ENCODE measurements around the gene C8B. TPM values are rescaled to one million over a fixed set of nuclear protein-coding genes. Genes with fewer than 3 reads are reported as not detected.

C8B gene
- total and polyA plus RNA-seq, 2 of the 13 experiments (the other 11 are each of a cell fraction or from before 2014, with no cell fraction given): 8.4 to 11.3 TPM

DNA sequence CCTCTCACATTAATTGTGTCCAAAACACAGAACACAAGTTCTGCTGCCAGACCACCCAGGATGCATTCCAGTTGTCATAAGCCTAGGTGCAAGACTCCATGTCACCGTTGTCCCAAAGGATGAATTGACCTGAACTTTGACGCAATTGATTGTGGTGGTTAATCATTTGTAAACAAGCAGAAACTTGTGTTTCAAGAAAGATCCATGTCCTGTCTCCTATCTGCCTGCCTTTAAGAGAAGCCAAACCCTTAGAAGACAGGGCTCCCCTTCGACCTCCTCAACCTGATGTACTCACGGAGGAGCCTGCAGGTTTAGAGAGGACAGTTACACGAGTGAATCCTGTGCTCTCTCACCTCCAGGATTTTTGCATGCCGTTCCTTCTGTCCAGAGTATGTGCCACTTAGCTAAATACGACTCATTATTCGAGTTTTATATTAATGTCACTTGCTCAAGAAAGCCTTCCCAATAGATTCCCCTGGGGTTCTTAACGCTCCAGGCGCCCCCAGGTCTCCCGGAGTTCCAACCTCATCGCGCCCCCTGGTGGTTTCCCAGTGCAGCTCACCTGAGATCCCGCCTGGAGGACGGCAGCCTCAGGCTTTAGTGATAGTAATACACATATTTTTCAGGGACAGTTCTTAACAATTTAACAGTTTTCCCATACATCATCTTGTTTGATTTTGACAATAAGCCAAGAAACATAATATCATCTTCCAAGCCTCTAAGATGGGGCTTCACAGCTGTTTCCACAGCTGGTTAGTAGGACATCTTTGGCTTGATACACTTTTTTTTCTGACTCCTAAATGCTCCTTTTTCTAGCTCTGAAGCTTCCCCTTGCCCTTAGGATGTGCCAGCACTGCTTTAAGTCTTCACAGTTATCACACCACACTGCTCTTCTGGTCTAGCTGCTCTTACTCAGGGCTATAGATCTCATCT is 2.4 kb upstream of the C8B start (continued):
- TF ChIP-seq ZNF616 (CRISPR knock-in tag; IDR thresholded peaks at IDR 0.05; ENCODE audit: low read depth) (no peak), ZNF564 (CRISPR knock-in tag; IDR thresholded peaks at IDR 0.05) (no peak), JUND (CRISPR knock-in tag; IDR thresholded peaks at IDR 0.05) (no peak), YEATS4 (CRISPR knock-in tag; IDR thresholded peaks at IDR 0.05; ENCODE audit: borderline replicate concordance) (no peak), ZNF816 (CRISPR knock-in tag; IDR thresholded peaks at IDR 0.05; ENCODE audit: borderline replicate concordance) (no peak), RFX5 (IDR thresholded peaks at IDR 0.05; ENCODE audit: low read depth, low read length) (no peak), ZFP37 (CRISPR knock-in tag; IDR thresholded peaks at IDR 0.05; ENCODE audit: borderline replicate concordance) (no peak), NAIF1 (CRISPR knock-in tag; IDR thresholded peaks at IDR 0.05; ENCODE audit: borderline replicate concordance) (0 out of 2 replicates have a peak, but pooled peaks have one; percentile 14), ZFX (CRISPR knock-in tag; IDR thresholded peaks at IDR 0.05; ENCODE audit: low read depth) (no peak), ZBTB44 (CRISPR knock-in tag; IDR thresholded peaks at IDR 0.05) (no peak), SMAD3 (CRISPR knock-in tag; IDR thresholded peaks at IDR 0.05) (peak; percentile 31; the same call in 1 of the 2 replicates), ZMAT5 (CRISPR knock-in tag; IDR thresholded peaks at IDR 0.05; ENCODE audit: borderline replicate concordance, low read depth) (no peak), PHF8 (CRISPR knock-in tag; IDR thresholded peaks at IDR 0.05) (no peak), TMF1 (CRISPR knock-in tag; IDR thresholded peaks at IDR 0.05; ENCODE audit: low read depth) (no peak), ZNF788 (CRISPR knock-in tag; IDR thresholded peaks at IDR 0.05; ENCODE audit: borderline replicate concordance) (no peak), REXO4 (CRISPR knock-in tag; IDR thresholded peaks at IDR 0.05; ENCODE audit: borderline replicate concordance) (no peak), ZNF792 (CRISPR knock-in tag; IDR thresholded peaks at IDR 0.05) (no peak), ZNF746 (CRISPR knock-in tag; IDR thresholded peaks at IDR 0.05) (no peak)
- TF ChIP-seq, protein P1, sequence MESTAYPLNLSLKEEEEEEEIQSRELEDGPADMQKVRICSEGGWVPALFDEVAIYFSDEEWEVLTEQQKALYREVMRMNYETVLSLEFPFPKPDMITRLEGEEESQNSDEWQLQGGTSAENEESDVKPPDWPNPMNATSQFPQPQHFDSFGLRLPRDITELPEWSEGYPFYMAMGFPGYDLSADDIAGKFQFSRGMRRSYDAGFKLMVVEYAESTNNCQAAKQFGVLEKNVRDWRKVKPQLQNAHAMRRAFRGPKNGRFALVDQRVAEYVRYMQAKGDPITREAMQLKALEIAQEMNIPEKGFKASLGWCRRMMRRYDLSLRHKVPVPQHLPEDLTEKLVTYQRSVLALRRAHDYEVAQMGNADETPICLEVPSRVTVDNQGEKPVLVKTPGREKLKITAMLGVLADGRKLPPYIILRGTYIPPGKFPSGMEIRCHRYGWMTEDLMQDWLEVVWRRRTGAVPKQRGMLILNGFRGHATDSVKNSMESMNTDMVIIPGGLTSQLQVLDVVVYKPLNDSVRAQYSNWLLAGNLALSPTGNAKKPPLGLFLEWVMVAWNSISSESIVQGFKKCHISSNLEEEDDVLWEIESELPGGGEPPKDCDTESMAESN (CRISPR knock-in tag; conservative IDR thresholded peaks at IDR 0.05): no peak
- TF ChIP-seq, protein P2, sequence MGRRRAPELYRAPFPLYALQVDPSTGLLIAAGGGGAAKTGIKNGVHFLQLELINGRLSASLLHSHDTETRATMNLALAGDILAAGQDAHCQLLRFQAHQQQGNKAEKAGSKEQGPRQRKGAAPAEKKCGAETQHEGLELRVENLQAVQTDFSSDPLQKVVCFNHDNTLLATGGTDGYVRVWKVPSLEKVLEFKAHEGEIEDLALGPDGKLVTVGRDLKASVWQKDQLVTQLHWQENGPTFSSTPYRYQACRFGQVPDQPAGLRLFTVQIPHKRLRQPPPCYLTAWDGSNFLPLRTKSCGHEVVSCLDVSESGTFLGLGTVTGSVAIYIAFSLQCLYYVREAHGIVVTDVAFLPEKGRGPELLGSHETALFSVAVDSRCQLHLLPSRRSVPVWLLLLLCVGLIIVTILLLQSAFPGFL (CRISPR knock-in tag; IDR thresholded peaks at IDR 0.05): no peak
- TF ChIP-seq, protein P3, sequence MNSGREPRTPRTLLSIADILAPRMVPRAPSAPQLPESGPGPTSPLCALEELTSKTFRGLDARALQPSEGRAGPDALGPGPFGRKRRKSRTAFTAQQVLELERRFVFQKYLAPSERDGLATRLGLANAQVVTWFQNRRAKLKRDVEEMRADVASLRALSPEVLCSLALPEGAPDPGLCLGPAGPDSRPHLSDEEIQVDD (CRISPR knock-in tag; IDR thresholded peaks at IDR 0.05; ENCODE audit: borderline replicate concordance): no peak
- TF ChIP-seq, protein P4, sequence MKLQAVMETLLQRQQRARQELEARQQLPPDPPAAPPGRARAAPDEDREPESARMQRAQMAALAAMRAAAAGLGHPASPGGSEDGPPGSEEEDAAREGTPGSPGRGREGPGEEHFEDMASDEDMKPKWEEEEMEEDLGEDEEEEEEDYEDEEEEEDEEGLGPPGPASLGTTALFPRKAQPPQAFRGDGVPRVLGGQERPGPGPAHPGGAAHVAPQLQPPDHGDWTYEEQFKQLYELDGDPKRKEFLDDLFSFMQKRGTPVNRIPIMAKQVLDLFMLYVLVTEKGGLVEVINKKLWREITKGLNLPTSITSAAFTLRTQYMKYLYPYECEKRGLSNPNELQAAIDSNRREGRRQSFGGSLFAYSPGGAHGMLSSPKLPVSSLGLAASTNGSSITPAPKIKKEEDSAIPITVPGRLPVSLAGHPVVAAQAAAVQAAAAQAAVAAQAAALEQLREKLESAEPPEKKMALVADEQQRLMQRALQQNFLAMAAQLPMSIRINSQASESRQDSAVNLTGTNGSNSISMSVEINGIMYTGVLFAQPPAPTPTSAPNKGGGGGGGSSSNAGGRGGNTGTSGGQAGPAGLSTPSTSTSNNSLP (IDR thresholded peaks at IDR 0.05; ENCODE audit: low read depth, low read length): 0 out of 2 replicates have a peak, but pooled peaks have one; percentile 23

All from HepG2 (cell line).